ENCODE measurements around the gene PATE2.

DNA sequence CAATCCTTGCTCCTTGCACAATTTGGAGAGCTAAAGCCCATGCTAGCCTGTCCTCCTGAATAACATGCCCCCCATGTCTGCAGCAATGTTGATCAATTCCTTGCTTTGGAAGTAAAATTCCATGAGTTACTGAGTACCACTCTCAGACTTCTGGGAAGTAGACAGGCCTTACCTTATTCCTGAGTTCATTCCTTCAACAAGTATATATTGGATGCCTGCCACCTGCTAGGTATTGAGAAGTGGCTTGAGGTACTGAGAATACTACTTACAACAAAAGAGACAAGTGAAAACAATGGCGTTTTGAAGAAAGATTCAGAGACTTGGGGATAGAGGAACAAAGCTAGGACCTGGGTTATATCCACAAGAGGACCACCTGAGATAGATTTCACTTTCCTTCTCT is 12.4 kb downstream of the PATE2 start:
- no peak for TF ChIP-seq KAT7 (CRISPR knock-in tag; IDR thresholded peaks at IDR 0.05; ENCODE audit: borderline replicate concordance)
- no peak for TF ChIP-seq ARNT (IDR thresholded peaks at IDR 0.05)
- TF ChIP-seq, protein P1, sequence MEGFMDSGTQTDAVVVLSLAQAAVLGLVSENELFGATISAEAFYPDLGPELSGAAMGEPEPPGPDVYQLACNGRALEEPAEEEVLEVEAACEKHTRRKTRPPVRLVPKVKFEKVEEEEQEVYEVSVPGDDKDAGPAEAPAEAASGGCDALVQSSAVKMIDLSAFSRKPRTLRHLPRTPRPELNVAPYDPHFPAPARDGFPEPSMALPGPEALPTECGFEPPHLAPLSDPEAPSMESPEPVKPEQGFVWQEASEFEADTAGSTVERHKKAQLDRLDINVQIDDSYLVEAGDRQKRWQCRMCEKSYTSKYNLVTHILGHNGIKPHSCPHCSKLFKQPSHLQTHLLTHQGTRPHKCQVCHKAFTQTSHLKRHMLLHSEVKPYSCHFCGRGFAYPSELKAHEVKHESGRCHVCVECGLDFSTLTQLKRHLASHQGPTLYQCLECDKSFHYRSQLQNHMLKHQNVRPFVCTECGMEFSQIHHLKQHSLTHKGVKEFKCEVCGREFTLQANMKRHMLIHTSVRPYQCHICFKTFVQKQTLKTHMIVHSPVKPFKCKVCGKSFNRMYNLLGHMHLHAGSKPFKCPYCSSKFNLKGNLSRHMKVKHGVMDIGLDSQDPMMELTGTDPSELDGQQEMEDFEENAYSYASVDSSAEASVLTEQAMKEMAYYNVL (CRISPR knock-in tag; IDR thresholded peaks at IDR 0.05; ENCODE audit: borderline replicate concordance): no peak

All from HepG2 (cell line).